ENCODE data around the gene TBC1D9.

TBC1D9 gene

DNA sequence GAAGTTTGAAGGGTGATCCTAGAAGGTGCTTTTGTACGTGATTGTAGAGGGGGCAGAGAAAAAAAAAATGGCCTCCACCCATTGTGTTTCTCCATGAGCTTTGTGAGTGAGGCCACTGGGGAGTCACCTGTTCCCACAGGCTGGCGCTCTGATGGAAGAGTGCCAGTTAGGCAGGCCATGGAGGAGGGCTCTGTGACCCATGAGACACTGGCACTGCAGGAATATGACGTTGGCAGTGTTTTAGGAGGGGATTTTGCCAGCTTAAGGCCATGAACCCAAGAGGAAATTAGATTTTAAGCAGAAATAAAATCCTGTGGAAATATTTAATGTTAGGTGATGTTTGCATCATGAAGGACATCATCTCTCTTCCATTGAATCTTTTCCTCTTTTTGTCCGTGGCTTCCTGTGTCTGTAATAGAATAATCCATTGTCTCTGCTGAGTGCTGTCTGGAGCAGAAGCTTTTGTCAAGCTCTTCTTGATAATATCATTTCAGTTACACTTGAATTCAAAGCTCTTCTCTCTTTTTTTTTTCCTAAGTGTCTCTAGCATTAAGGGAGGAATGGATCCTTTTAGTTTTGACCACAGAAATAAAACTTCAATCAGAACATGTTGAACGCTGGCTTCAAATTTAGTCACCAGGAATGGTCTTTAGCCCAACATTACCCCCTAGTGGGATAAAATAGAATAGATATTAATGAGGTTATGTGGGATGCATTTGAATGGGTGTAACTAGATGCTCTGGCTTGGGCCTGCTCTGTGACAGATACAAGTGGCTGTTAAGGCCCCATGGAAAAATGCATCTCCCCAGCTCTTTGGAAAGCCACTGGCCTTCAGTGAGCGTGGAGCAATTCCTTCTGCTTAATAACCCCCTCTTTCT, 146.4 kb downstream of the TBC1D9 start:
- DNase-seq, result peak; percentile 5

DNA sequence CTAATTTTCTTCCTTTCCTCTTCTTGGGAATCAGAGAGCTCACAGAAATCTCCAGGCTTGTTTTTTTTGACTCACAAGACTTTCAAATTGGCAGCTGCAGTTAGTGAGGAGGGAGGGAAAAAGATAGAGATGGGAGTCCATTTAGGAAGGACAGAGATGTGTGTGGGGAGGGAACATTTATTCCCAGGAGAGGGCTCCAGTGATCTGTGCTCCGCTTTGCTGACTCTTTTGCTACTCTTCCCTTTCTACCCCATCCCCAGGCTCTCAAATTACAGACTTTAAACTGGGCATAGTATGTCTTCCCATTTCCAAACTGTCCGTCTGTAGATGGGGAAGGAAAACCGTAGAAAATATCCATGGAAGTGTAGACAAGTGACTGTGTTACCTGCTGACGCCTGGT, 148.3 kb downstream of the TBC1D9 start:
- DNase-seq, result no peak

DNA sequence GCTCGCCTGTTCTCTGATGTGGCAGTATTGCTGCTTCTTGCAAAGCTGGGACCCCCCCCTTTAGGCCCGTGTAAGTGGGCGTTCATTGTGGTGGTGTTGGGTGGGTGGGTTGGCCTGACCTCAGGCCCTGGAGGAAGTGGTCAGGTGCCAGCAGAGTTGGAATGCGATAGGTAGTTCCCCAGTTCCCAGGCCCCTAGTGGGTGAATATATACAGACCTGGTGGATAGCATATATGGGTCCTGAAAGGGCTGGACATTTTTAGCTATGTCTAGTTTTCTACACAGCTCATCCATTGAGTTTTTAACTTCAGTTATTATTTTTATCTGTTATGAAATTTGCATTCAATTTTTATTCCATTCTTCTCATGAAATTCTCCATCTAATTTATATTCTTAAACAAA, 151.6 kb downstream of the TBC1D9 start:
- no peak for DNase-seq

DNA sequence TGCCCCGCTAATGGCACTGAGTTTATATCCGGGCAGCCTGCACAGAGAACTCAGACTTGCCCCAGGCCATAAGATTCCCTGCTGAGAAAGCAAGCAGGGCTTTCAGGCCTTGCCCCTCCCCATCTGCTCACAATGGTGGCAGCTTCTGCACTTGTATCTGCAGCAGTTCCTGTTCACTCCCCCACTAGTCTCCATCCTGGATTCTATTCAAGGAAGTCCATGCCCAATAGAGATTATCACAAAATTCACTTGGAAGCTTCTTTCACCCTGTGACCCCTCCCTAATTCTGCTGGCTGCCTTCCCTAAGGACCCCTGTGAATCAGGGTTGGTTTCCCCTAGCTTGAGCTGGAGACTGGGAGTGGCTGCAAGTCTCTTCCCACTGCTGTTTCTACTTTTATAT, 152.9 kb downstream of the TBC1D9 start:
- DNase-seq, result no peak

DNA sequence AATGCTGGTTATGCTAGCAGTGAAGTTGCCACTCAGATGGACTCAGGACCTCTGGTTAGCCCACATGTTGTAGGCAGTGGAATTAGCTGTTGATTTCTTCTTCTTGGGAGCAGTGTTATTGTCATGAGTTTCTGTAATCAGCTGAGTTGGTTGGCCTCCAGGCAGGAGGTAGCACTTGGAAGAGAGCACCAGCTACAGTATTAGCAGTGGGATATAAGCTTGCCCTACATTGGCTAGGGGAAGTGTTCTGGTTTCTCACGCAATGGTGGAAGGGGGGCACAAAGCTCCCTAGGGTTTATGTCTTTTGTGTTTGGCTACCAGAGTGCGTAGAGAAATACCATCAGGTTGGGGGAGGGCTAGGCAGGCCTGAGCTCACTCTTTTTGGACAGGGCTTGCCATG, 153.5 kb downstream of the TBC1D9 start:
- DNase-seq, result no peak

DNA sequence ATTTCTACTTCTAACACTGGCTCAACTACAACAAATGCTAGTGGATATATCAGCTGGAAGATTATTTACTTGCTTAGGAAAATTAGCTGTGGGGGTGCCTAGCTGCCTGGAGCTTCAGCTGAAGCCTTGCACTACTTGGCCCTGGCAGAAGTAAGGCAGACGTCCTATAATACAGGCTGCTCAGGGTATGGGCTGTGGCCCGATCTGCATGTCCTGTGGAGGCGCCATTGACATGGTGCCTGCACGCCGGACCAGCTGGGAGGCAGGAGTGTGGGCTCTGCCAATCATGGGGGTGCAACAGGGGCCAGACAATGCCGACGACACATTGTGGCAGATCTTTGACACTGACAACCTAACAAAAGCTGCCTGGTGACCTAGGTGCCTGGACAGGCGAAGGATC, 155.8 kb downstream of the TBC1D9 start:
- no peak for DNase-seq

DNA sequence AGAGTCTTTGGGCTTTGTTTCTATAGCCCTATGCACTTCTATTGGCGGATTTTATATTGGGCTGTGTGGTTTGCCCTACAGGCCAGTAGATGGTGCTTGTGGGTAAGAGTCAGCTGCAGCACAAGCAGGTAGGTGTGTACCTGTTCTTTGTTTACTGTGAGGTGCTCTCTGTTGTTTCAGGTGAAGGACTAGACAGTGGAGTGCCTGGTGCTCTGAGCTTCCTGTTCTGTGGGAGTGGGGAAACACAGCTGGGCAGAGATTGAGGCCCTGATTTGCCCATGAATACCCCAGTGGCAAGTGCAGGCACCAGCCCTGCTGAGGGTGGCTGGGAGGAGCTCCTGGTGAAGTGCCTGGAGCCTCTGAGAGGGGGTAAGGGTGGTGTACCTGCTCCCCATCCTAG, 161.1 kb downstream of the TBC1D9 start:
- no peak for DNase-seq

DNA sequence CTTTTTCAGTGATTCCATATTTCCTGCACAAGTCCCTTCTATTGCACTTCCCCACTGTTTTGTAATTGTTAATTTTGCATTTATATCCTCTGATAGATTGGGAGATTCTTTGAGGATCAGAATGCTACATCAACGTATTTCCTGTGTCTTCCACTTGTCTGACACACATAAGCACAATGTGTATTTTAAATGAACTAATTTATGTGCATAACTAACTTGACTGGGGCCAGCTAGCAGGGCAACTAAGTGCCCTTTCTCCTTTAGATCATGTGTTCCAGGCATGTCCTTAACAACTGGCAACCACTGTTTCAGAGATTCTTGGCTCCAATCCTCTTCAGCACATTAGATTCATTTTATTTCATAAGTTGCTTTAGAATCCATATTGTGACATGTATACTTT, 171.7 kb downstream of the TBC1D9 start:
- DNase-seq, result no peak

DNA sequence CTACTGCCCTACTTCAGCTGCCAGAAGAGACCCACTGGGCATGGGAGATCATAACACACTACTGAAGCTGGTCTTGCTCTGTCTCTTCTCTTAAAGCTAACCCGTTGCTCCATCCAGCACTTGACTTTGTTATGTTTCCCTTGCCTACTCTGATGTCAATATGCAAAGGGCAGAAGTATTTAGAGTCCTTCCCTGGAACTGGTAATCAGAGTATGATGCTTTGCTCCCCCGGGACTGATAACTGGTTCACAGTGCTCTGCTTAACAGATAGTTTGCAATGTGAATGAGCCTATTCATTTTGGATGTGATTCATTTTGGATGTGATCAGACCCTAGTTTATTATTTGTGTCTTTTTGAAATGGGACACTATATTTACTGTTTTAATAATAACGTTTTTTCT, 175.1 kb downstream of the TBC1D9 start:
- DNase-seq, result no peak

DNA sequence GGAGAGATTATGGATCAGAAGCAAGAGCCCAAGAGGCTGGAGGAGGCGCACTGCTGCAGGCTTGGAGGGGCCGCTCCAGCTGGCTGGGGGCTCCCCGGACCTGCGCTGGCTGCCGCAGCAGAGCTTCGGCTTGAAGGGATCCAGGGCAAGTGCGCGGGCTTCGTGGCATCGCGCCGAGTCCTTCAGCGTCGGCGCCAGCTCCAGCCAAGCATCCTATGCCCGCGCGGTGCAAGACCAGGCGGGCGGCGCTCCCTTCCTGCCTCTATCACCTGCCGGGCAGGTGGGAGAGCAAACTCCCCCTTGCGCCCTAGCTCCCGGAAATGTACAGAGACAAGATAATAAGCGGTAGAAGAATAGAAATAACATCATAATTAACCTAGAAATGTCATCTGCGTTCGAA, 176.9 kb downstream of the TBC1D9 start:
- no peak for DNase-seq

DNA sequence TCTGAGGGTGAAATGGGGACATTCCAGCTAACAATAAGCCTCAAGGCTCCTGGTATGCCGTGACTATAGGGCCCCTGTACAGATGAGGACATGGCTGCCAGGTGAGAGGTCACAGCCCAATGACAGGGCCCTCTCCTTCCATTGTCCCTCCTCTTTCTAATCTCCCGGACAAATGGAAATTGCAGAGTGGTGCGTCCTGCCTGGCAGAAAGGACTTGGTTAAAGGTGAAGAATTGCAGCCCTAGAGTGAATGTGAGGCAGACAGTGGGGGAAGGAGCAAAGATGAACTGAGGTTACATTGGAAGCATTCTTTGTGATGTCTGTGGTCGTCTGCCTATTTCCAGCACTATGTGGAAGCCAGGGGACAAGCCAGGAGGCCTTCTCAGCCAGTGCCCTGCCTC, 180.7 kb downstream of the TBC1D9 start:
- DNase-seq, result no peak

DNA sequence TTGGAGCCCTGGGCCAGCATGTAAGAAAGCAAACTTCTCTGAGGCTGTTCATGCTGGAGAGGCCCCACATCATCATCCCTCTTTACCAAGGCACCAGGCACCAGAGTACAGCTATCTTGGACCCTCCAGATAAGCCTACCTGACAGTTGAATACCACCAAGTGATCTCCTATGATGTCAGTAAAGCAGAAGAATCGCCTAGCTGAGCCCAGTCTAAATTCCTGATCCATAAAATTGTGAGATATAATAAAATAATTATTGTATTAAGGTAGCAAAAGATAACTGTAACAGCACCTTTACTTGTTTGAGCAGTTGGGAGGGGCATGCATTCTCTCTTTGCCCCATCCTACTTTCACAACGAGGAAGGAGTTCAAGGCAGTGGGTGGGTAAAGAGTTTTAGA, 184.6 kb downstream of the TBC1D9 start:
- DNase-seq, result no peak
